PC-3 (cell line): ENCODE results near the gene ANKRD10. TPM values are rescaled to one million over a fixed set of nuclear protein-coding genes. Genes with fewer than 3 reads are reported as not detected.

Source experiments
- ATAC-seq: fragments of 200-7000 bp; cut with Tn5 transposase; 2 replicates; pipeline ENCODE4 v1.9.1; 2020; ENCODE audit warnings: mild to moderate bottlenecking, moderate library complexity
- BruUV-seq: library from RNA; stranded (reverse); fragments of 400-500 nt; replicated peaks from 2 replicates; lab custom pipeline; 2021; lab: Mats Ljungman, UMichigan
- CTCF ChIA-PET: fragments of 300-600 bp; sonication (Branson Sonifier 250); formaldehyde crosslinking; loops from one replicate; lab custom pipeline; 2022; ENCODE audit warnings: antibody characterized with exemption; lab: Charles Lee
- POLR2A ChIA-PET: fragments of 300-600 bp; sonication (Branson Sonifier 250); formaldehyde crosslinking; loops from one replicate; lab custom pipeline; 2022; ENCODE audit warnings: antibody characterized with exemption; ENCODE audit not compliant: unreplicated experiment; lab: Charles Lee
- DNase-seq: peaks from one replicate; pipeline ENCODE4 v3.0.0-alpha.2; 2015
- H2AFZ ChIP-seq: fragments of 300-600 bp; sonication (generic); 2 replicates; pipeline ENCODE4 v1.6.0; 2016; ENCODE audit warnings: antibody characterized with exemption, low read length
- H3F3A ChIP-seq: fragments of 300-600 bp; sonication (generic); one replicate; pipeline ENCODE4 v1.6.0; 2017; ENCODE audit warnings: antibody characterized with exemption, low read length, control low read depth, mild to moderate bottlenecking; ENCODE audit not compliant: unreplicated experiment
- H3K27ac ChIP-seq: fragments of 300-600 bp; sonication (generic); 2 replicates; pipeline ENCODE4 v1.5.1; 2016; ENCODE audit warnings: mild to moderate bottlenecking, low read length
- H3K27me3 ChIP-seq: fragments of 300-600 bp; sonication (generic); 2 replicates; pipeline ENCODE4 v1.6.1; 2016; ENCODE audit warnings: low read length, mixed read lengths
- H3K36me3 ChIP-seq: fragments of 300-600 bp; sonication (generic); 2 replicates; pipeline ENCODE4 v1.6.1; 2016; ENCODE audit warnings: low read depth, mixed run types, low read length, mixed read lengths
- H3K4me1 ChIP-seq: fragments of 300-600 bp; sonication (generic); 2 replicates; pipeline ENCODE4 v1.5.1; 2016; ENCODE audit warnings: low read length; ENCODE audit not compliant: insufficient read depth
- H3K4me2 ChIP-seq: fragments of 300-600 bp; sonication (generic); 2 replicates; pipeline ENCODE4 v1.6.0; 2016; ENCODE audit warnings: low read length
- H3K4me3 ChIP-seq: fragments of 300-600 bp; sonication (generic); 2 replicates; pipeline ENCODE4 v1.5.1; 2016; ENCODE audit warnings: mild to moderate bottlenecking, low read length, mixed read lengths
- H3K79me2 ChIP-seq: fragments of 300-600 bp; sonication (generic); 2 replicates; pipeline ENCODE4 v1.6.1; 2017; ENCODE audit warnings: low read length, mixed read lengths
- H3K9ac ChIP-seq: fragments of 300-600 bp; sonication (generic); 2 replicates; pipeline ENCODE4 v1.6.0; 2016; ENCODE audit warnings: mild to moderate bottlenecking, low read length
- H3K9me2 ChIP-seq: fragments of 300-600 bp; sonication (generic); replicated peaks from 2 replicates; pipeline ENCODE4 v1.6.1; 2016; ENCODE audit warnings: mixed run types, low read length, mixed read lengths
- H3K9me3 ChIP-seq: fragments of 300-600 bp; sonication (generic); 2 replicates; pipeline ENCODE4 v1.6.1; 2016; ENCODE audit warnings: low read length, mixed read lengths
- H4K20me1 ChIP-seq: fragments of 300-600 bp; sonication (generic); 2 replicates; pipeline ENCODE4 v1.6.1; 2016; ENCODE audit warnings: low read length, mixed read lengths
- EZH2 ChIP-seq: fragments of 300-600 bp; sonication (generic); IDR thresholded peaks from one replicate; pipeline ENCODE4 v1.6.1; 2017; ENCODE audit warnings: antibody characterized with exemption, mild to moderate bottlenecking, low read length; ENCODE audit not compliant: unreplicated experiment
- EZH2phosphoT487 ChIP-seq: fragments of 300-600 bp; sonication (generic); IDR thresholded peaks from 2 replicates; pipeline ENCODE4 v1.6.1; 2018; ENCODE audit warnings: mild to moderate bottlenecking, antibody characterized with exemption, low read length, borderline replicate concordance
- intact Hi-C: fragments of 100-400 bp; cut with micrococcal nuclease; formaldehyde crosslinking; loops from 2 replicates; pipeline ENCODE4 v1.9.0; 2023
- total RNA-seq: library from RNA; depleted of rRNA; stranded (reverse); fragments of >200 nt; gene quantifications from 2 replicates; pipeline ENCODE4 v1.2.3, GENCODE V29; 2014
- TF ChIP-seq, protein P1 (sequence below): fragments of 300-600 bp; sonication (generic); conservative IDR thresholded peaks from 2 replicates; pipeline ENCODE4 v1.5.1; 2017; ENCODE audit warnings: antibody characterized with exemption, low read depth, mild to moderate bottlenecking, low read length

ANKRD10 gene
- total RNA-seq, 1 experiment from 2014 or later = 60.2 TPM

DNA sequence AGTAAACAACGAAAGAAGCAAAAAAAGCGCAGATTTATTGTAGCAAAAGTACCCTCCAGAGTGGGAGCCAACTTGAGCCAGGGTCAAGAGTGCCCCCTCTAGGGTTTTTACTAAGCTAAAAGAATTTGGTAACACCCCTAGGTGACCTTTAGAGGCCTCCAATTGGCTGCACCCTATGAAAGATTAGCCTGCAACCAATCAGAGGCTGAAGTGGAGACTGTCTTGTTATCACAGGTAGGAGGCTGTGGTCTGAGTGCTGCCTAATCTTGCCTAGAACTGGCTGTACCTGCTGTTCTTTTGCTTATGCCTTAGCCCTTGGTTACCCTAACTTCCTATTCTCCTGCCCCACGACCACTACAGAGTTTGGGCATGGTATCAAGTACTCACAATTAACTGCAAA is 38.3 kb downstream of the ANKRD10 start:
- H3K9me3 ChIP-seq = no peaks in the 10 kb centered on the region
- no peaks in the 10 kb centered on the region for H3F3A ChIP-seq
- no peaks in the 10 kb centered on the region for H3K9me2 ChIP-seq
- H4K20me1 ChIP-seq = no peaks in the 10 kb centered on the region
- H3K4me3 ChIP-seq = no peak overlapping the region
- no peaks in the 10 kb centered on the region for H3K36me3 ChIP-seq
- TF ChIP-seq EZH2 (no peak), EZH2phosphoT487 (no peak)
- TF ChIP-seq, protein P1, sequence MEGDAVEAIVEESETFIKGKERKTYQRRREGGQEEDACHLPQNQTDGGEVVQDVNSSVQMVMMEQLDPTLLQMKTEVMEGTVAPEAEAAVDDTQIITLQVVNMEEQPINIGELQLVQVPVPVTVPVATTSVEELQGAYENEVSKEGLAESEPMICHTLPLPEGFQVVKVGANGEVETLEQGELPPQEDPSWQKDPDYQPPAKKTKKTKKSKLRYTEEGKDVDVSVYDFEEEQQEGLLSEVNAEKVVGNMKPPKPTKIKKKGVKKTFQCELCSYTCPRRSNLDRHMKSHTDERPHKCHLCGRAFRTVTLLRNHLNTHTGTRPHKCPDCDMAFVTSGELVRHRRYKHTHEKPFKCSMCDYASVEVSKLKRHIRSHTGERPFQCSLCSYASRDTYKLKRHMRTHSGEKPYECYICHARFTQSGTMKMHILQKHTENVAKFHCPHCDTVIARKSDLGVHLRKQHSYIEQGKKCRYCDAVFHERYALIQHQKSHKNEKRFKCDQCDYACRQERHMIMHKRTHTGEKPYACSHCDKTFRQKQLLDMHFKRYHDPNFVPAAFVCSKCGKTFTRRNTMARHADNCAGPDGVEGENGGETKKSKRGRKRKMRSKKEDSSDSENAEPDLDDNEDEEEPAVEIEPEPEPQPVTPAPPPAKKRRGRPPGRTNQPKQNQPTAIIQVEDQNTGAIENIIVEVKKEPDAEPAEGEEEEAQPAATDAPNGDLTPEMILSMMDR = no peak
- BruUV-seq = no TSS peak
- no peaks in the 10 kb centered on the region for H3K27me3 ChIP-seq
- no peaks in the 10 kb centered on the region for H3K79me2 ChIP-seq
- no peak overlapping the region for H3K27ac ChIP-seq
- ATAC-seq (no peak), DNase-seq (no peak)
- CTCF ChIA-PET = no interaction called here
- POLR2A ChIA-PET = no interaction called here
- intact Hi-C loops = no loop called here
- no peak overlapping the region for H2AFZ ChIP-seq
- H3K4me2 ChIP-seq = no peak overlapping the region
- H3K4me1 ChIP-seq = peaks cover 12% of the 10 kb centered on the region
- no peak overlapping the region for H3K9ac ChIP-seq

DNA sequence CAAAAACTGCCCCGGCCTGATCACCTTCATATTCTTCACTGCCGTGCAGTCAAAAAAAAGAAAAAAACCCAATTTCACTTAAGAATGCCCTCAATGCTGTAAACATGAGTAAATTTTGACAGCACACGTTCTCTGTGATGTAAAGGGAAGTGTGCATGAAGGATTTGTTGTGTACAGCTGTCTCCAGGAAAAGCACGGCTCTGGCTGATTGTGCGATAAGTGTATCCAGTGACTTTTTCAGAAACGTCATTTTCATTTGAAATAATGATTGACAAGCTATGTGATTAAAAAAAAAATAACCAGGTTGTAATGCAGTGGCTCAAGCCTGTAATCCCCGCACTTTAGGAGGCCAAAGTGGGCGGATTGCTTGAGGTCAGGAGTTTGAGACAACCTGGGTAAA is 39.6 kb downstream of the ANKRD10 start:
- intact Hi-C loops = no loop called here
- H3K4me3 ChIP-seq = no peak overlapping the region
- CTCF ChIA-PET = no interaction called here

DNA sequence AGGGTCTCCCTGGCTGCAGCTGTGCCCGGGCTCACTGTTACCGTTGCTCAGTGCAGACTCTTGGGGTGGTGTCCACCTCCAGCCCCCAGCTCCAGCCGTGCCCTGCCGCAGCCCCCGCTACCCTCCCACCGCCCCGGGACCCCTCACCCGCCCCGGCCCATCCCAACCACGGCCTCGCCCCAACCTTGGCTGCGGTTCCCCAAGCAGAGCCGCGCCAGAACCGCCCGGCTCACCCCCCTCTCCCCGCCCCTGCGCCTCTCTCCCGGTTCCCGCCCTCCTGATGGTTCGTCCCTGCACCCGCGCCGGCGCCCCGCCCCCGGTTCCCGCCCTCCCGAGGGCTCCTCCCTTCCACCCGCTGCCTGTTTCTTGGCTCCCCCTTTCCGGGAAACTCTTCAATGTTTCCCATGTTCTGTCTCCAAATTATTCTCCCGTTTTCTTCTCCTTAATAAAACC is 40.3 kb downstream of the ANKRD10 start:
- Histone ChIP-seq H3K36me3 (no peaks in the 10 kb centered on the region), H2AFZ (peak overlapping the region; percentile 89), H3K27ac (no peak overlapping the region), H3K27me3 (no peaks in the 10 kb centered on the region), H3K4me2 (peak overlapping the region; percentile 88), H3K9ac (peak overlapping the region; percentile 38), H3K9me2 (no peaks in the 10 kb centered on the region), H3K9me3 (no peaks in the 10 kb centered on the region), H3K79me2 (peaks cover 1% of the 10 kb centered on the region; the same call in 1 of the 2 replicates), H3K4me3 (peak overlapping the region; percentile 61), H3F3A (no peaks in the 10 kb centered on the region), H3K4me1 (peaks cover 24% of the 10 kb centered on the region), H4K20me1 (no peaks in the 10 kb centered on the region)
- intact Hi-C loops = loop anchor here (5.0 kb wide), 1 partner anchor 93 kb away; no protein-coding TSS in a partner anchor
- peak; percentile 70 for DNase-seq
- ChIA-PET POLR2A (no interaction called here), CTCF (no interaction called here)
- no peak for TF ChIP-seq EZH2phosphoT487
- TF ChIP-seq, protein P1 = no peak
- peak; percentile 61 for ATAC-seq
- BruUV-seq = no TSS peak

More for the DNA sequence above, 39.6 kb downstream of the ANKRD10 start:
- Histone ChIP-seq H3K9ac (no peak overlapping the region; the same call in 1 of the 2 replicates), H3K36me3 (no peaks in the 10 kb centered on the region), H3K79me2 (no peaks in the 10 kb centered on the region), H3F3A (no peaks in the 10 kb centered on the region), H3K4me1 (peaks cover 19% of the 10 kb centered on the region), H2AFZ (peak overlapping the region; percentile 89), H4K20me1 (no peaks in the 10 kb centered on the region), H3K27me3 (no peaks in the 10 kb centered on the region), H3K27ac (no peak overlapping the region), H3K9me2 (no peaks in the 10 kb centered on the region), H3K9me3 (no peaks in the 10 kb centered on the region), H3K4me2 (peak overlapping the region; percentile 88)
- POLR2A ChIA-PET = no interaction called here
- no TSS peak for BruUV-seq
- no peak for DNase-seq
- TF ChIP-seq EZH2phosphoT487 = no peak
- TF ChIP-seq, protein P1 = no peak
- TF ChIP-seq EZH2 = no peak
- no peak for ATAC-seq
